ENCODE measurements around the gene ACIN1. TPM values are rescaled to one million over a fixed set of nuclear protein-coding genes. Genes with fewer than 3 reads are reported as not detected.

Gene ACIN1
- total and polyA plus RNA-seq, 2 of the 13 experiments (the other 11 are each of a cell fraction or from before 2014, with no cell fraction given), result 165 to 183 TPM

- TF ChIP-seq FOXA1 (IDR thresholded peaks at IDR 0.05) (no peak), FOXA1 (CRISPR knock-in tag; IDR thresholded peaks at IDR 0.05) (peak; percentile 44; the same call in 1 of the 2 replicates), ZNF350 (CRISPR knock-in tag; IDR thresholded peaks at IDR 0.05; ENCODE audit: borderline replicate concordance, low read depth) (peak; percentile 97), ZBTB25 (CRISPR knock-in tag; IDR thresholded peaks at IDR 0.05) (peak; percentile 51; the same call in 1 of the 2 replicates), ZHX1 (CRISPR knock-in tag; IDR thresholded peaks at IDR 0.05; ENCODE audit: low read depth) (peak; percentile 99), PCBP2 (optimal IDR thresholded peaks at IDR 0.05; ENCODE audit: low read depth, low read length, poor library complexity, severe bottlenecking) (no peak), ZNF780A (CRISPR knock-in tag; IDR thresholded peaks at IDR 0.05) (no peak), HDAC2 (CRISPR knock-in tag; IDR thresholded peaks at IDR 0.05) (peak; percentile 78; the same call in 1 of the 2 replicates), KLF11 (CRISPR knock-in tag; IDR thresholded peaks at IDR 0.05) (peak; percentile 82; the same call in 1 of the 2 replicates), ELF1 (CRISPR knock-in tag; IDR thresholded peaks at IDR 0.05) (no peak), GLI4 (CRISPR knock-in tag; IDR thresholded peaks at IDR 0.05; ENCODE audit: borderline replicate concordance) (peak; percentile 99), ZNF629 (CRISPR knock-in tag; conservative IDR thresholded peaks at IDR 0.05) (peak; percentile 62), SALL1 (CRISPR knock-in tag; IDR thresholded peaks at IDR 0.05) (peak; percentile 98), SKI (IDR thresholded peaks at IDR 0.05; ENCODE audit: partially characterized antibody) (peak; percentile 69), FOXJ3 (CRISPR knock-in tag; IDR thresholded peaks at IDR 0.05; ENCODE audit: borderline replicate concordance) (0 out of 2 replicates have a peak, but pooled peaks have one; percentile 65)
- TF ChIP-seq, protein P1, sequence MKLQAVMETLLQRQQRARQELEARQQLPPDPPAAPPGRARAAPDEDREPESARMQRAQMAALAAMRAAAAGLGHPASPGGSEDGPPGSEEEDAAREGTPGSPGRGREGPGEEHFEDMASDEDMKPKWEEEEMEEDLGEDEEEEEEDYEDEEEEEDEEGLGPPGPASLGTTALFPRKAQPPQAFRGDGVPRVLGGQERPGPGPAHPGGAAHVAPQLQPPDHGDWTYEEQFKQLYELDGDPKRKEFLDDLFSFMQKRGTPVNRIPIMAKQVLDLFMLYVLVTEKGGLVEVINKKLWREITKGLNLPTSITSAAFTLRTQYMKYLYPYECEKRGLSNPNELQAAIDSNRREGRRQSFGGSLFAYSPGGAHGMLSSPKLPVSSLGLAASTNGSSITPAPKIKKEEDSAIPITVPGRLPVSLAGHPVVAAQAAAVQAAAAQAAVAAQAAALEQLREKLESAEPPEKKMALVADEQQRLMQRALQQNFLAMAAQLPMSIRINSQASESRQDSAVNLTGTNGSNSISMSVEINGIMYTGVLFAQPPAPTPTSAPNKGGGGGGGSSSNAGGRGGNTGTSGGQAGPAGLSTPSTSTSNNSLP (IDR thresholded peaks at IDR 0.05; ENCODE audit: low read depth, low read length), result 0 out of 2 replicates have a peak, but pooled peaks have one; percentile 14
- TF ChIP-seq, protein P2, sequence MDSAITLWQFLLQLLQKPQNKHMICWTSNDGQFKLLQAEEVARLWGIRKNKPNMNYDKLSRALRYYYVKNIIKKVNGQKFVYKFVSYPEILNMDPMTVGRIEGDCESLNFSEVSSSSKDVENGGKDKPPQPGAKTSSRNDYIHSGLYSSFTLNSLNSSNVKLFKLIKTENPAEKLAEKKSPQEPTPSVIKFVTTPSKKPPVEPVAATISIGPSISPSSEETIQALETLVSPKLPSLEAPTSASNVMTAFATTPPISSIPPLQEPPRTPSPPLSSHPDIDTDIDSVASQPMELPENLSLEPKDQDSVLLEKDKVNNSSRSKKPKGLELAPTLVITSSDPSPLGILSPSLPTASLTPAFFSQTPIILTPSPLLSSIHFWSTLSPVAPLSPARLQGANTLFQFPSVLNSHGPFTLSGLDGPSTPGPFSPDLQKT (CRISPR knock-in tag; IDR thresholded peaks at IDR 0.05; ENCODE audit: borderline replicate concordance), result peak; percentile 84; the same call in 1 of the 2 replicates
- TF ChIP-seq, protein P3, sequence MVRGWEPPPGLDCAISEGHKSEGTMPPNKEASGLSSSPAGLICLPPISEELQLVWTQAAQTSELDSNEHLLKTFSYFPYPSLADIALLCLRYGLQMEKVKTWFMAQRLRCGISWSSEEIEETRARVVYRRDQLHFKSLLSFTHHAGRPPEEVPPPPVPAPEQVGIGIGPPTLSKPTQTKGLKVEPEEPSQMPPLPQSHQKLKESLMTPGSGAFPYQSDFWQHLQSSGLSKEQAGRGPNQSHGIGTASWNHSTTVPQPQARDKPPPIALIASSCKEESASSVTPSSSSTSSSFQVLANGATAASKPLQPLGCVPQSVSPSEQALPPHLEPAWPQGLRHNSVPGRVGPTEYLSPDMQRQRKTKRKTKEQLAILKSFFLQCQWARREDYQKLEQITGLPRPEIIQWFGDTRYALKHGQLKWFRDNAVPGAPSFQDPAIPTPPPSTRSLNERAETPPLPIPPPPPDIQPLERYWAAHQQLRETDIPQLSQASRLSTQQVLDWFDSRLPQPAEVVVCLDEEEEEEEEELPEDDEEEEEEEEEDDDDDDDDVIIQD (CRISPR knock-in tag; IDR thresholded peaks at IDR 0.05; ENCODE audit: low read depth), result no peak
- TF ChIP-seq, protein P4, sequence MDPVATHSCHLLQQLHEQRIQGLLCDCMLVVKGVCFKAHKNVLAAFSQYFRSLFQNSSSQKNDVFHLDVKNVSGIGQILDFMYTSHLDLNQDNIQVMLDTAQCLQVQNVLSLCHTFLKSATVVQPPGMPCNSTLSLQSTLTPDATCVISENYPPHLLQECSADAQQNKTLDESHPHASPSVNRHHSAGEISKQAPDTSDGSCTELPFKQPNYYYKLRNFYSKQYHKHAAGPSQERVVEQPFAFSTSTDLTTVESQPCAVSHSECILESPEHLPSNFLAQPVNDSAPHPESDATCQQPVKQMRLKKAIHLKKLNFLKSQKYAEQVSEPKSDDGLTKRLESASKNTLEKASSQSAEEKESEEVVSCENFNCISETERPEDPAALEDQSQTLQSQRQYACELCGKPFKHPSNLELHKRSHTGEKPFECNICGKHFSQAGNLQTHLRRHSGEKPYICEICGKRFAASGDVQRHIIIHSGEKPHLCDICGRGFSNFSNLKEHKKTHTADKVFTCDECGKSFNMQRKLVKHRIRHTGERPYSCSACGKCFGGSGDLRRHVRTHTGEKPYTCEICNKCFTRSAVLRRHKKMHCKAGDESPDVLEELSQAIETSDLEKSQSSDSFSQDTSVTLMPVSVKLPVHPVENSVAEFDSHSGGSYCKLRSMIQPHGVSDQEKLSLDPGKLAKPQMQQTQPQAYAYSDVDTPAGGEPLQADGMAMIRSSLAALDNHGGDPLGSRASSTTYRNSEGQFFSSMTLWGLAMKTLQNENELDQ (CRISPR knock-in tag; IDR thresholded peaks at IDR 0.05; ENCODE audit: borderline replicate concordance), result 0 out of 2 replicates have a peak, but pooled peaks have one; percentile 78
These were observed at the start of gene ACIN1 (continued) for GRCh38 chr14:23094666-23095195.

Measured in HepG2 (cell line).